Activated B cell treated with CpG ODN at 0.5 μM for 24 hours (primary cell): ENCODE data around the gene CYTH1. TPM values are rescaled to one million over a fixed set of nuclear protein-coding genes. Genes with fewer than 3 reads are reported as not detected.

Experiments
- ATAC-seq: fragments of 200-7000 bp; cut with Tn5 transposase; one replicate; pipeline ENCODE4 v1.10.0; 2021; ENCODE audit warnings: low read depth, mild to moderate bottlenecking, moderate library complexity
- CTCF ChIA-PET: fragments of 350-600 bp; sonication (Branson Sonifier 250); formaldehyde crosslinking; loops from one replicate; lab custom pipeline; 2021; ENCODE audit warnings: antibody characterized with exemption; lab: Charles Lee
- POLR2A ChIA-PET: fragments of 350-600 bp; sonication (Branson Sonifier 250); formaldehyde crosslinking; loops from one replicate; lab custom pipeline; 2021; ENCODE audit warnings: antibody characterized with exemption; lab: Charles Lee
- DNase-seq: peaks from one replicate; pipeline ENCODE4 v3.0.0; 2022
- H3K27ac Mint-ChIP-seq: one replicate; pipeline ENCODE4 v1.8.0; 2020; ENCODE audit warnings: mixed read lengths
- H3K27me3 Mint-ChIP-seq: one replicate; pipeline ENCODE4 v1.8.0; 2021; ENCODE audit warnings: mixed read lengths
- H3K36me3 Mint-ChIP-seq: one replicate; pipeline ENCODE4 v1.8.0; 2021; ENCODE audit warnings: low read depth, mixed read lengths
- H3K4me1 Mint-ChIP-seq: one replicate; pipeline ENCODE4 v1.8.0; 2021; ENCODE audit warnings: mixed read lengths
- H3K4me3 Mint-ChIP-seq: one replicate; pipeline ENCODE4 v1.8.0; 2020; ENCODE audit warnings: mild to moderate bottlenecking, mixed read lengths
- H3K9me3 Mint-ChIP-seq: one replicate; pipeline ENCODE4 v1.8.0; 2020; ENCODE audit warnings: mixed read lengths
- CTCF ChIP-seq: fragments of 200-600 bp; IDR thresholded peaks from one replicate; pipeline ENCODE4 v1.8.0; 2022; ENCODE audit warnings: antibody characterized with exemption, mild to moderate bottlenecking
- intact Hi-C: fragments of 100-400 bp; cut with micrococcal nuclease; formaldehyde crosslinking; loops from one replicate; pipeline ENCODE4 v1.15.1; 2024
- total RNA-seq: library from RNA; stranded (reverse); gene quantifications from 2 replicates; pipeline ENCODE4 v1.2.3, GENCODE V29; 2022

Gene CYTH1
- total RNA-seq, 1 donor from 2014 or later = 391 TPM

DNA sequence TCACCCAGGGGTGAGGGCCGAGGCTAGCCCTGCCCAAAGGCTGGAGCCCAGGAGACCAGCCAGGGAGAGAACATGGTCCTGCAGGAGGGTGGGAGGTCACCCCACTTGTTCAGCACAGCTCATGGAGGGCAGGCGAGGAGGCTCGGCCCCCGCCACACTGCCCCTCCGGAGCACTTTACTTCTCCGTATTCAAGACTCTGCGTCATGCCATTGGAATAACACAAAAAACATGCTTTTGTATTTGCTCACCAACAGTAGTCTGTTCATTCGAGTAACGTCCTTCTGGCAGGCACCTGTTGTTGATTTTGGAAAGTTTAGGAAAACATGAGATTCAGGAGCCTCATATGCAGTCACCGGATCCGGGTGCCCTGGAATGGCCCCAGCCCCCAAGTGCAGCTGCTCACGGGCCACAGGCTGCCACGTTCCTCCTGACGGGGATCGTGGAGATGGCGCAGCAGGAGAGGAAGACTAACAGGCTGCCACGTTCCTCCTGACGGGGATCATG lies 123.7 kb downstream of the CYTH1 start:
- Mint-ChIP-seq H3K36me3 (no peaks in the 10 kb centered on the region), H3K27ac (no peak overlapping the region), H3K4me1 (no peaks in the 10 kb centered on the region), H3K27me3 (peaks cover 4% of the 10 kb centered on the region), H3K4me3 (no peak overlapping the region), H3K9me3 (no peaks in the 10 kb centered on the region)
- no peak for ATAC-seq
- no peak for TF ChIP-seq CTCF
- no peak for DNase-seq
- POLR2A ChIA-PET = no interaction called here
- CTCF ChIA-PET = no interaction called here
- intact Hi-C loops = no loop called here

DNA sequence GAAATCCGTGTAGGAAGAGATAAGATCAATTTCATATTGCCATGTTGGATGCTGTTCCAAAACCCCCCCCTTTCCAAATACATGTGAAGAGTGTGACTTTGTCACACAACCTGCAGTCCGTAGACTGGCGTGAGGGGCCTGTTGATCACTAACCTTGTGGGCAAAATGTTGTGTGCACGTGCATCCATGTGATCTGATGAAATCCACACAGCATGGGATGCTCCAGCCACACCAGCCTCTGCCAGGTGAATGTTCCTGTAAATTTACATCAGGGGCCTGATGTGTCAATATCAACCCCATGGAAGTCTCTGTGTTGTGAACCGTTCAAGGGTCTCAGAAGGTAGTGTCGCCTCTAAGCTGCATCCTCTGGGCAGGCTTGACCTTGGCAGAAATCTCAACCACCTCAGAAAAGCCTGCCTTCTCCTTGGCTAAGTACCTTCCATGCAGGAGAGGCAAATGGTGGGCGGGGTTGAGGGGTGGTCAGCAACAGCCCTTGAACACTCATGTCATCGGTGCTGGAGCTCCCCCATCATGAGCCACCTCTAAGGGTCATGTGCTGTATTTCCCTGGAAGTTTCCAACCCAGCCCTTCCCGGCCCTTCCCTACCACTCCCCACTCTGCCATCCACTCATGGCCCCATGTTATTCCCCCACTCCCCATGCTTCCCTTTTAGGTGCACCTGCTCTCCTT lies 126.7 kb downstream of the CYTH1 start:
- H3K9me3 Mint-ChIP-seq = no peaks in the 10 kb centered on the region
- no peaks in the 10 kb centered on the region for H3K36me3 Mint-ChIP-seq
- ChIA-PET POLR2A (no interaction called here), CTCF (no interaction called here)
- intact Hi-C loops = no loop called here
- no peak for ATAC-seq
- H3K27me3 Mint-ChIP-seq = peaks cover 4% of the 10 kb centered on the region
- no peak for DNase-seq
- TF ChIP-seq CTCF = no peak
- H3K27ac Mint-ChIP-seq = no peak overlapping the region
- no peaks in the 10 kb centered on the region for H3K4me1 Mint-ChIP-seq
- no peak overlapping the region for H3K4me3 Mint-ChIP-seq

DNA sequence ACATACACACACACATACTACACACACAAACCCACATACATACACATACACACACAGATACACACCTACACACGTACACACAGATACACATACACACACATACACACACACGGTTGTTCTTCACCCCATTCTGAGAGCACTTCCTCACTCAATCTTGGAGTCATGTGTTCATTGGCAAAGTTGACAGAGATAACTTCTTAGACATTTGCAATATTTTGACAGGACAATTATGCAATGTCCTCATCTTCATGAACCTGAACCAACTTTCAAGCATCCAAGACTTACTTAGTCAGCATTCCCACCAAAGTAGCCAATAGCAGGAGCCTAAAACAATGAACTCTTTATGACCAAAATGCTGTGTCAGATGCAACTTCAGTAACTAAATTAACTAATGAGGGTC lies 127.7 kb downstream of the CYTH1 start:
- no peak overlapping the region for H3K27ac Mint-ChIP-seq
- ChIA-PET CTCF (no interaction called here), POLR2A (no interaction called here)
- no peaks in the 10 kb centered on the region for H3K9me3 Mint-ChIP-seq
- no peaks in the 10 kb centered on the region for H3K36me3 Mint-ChIP-seq
- intact Hi-C loops = no loop called here
- no peak for TF ChIP-seq CTCF
- H3K4me1 Mint-ChIP-seq = no peaks in the 10 kb centered on the region
- no peak for ATAC-seq
- no peak for DNase-seq
- peaks cover 4% of the 10 kb centered on the region for H3K27me3 Mint-ChIP-seq
- no peak overlapping the region for H3K4me3 Mint-ChIP-seq

GRCh38 chr17:78653382-78653781 lies 128.7 kb downstream of the CYTH1 start:
- intact Hi-C loops = no loop called here
- ATAC-seq = no peak

GRCh38 chr17:78652913-78653312 lies 129.2 kb downstream of the CYTH1 start:
- H3K4me3 Mint-ChIP-seq = no peak overlapping the region
- POLR2A ChIA-PET = no interaction called here
- no peaks in the 10 kb centered on the region for H3K4me1 Mint-ChIP-seq
- H3K27me3 Mint-ChIP-seq = peaks cover 4% of the 10 kb centered on the region
- TF ChIP-seq CTCF = no peak
- peaks cover 6% of the 10 kb centered on the region for H3K9me3 Mint-ChIP-seq
- peaks cover 2% of the 10 kb centered on the region for H3K36me3 Mint-ChIP-seq
- CTCF ChIA-PET = no interaction called here
- ATAC-seq (no peak), DNase-seq (no peak)
- intact Hi-C loops = no loop called here
- no peak overlapping the region for H3K27ac Mint-ChIP-seq

More at GRCh38 chr17:78653382-78653781, 128.7 kb downstream of the CYTH1 start:
- no peak for DNase-seq
- Mint-ChIP-seq H3K4me1 (no peaks in the 10 kb centered on the region), H3K4me3 (no peak overlapping the region), H3K27me3 (peaks cover 4% of the 10 kb centered on the region), H3K9me3 (peaks cover 2% of the 10 kb centered on the region), H3K27ac (no peak overlapping the region), H3K36me3 (no peaks in the 10 kb centered on the region)
- ChIA-PET POLR2A (no interaction called here), CTCF (no interaction called here)
- no peak for TF ChIP-seq CTCF
